DND-41 (cell line): ENCODE measurements around the gene CYP1B1.
"Not testable (repeated sequence)": the region's sequence is repeated elsewhere in the genome, so short reads cannot be mapped to it uniquely, and the experiment has no call there.

ENCODE experiments used
- ATAC-seq: fragments of 200-7000 bp; cut with Tn5 transposase; 3 replicates; pipeline ENCODE4 v1.9.1; 2021; ENCODE audit warnings: low read depth; ENCODE audit not compliant: insufficient read depth
- DNase-seq: peaks from one replicate; pipeline ENCODE4 v3.0.0-alpha.2; 2020
- H2AFZ ChIP-seq: 2 replicates; pipeline ENCODE4 v1.6.0; 2012; ENCODE audit warnings: low read depth, low read length
- H3K27ac ChIP-seq: 2 replicates; pipeline ENCODE4 v1.5.1; 2012; ENCODE audit warnings: low read length, inconsistent platforms
- H3K27me3 ChIP-seq: fragments of 200-600 bp; sonication (generic); 2 replicates; pipeline ENCODE4 v1.6.0; 2012; ENCODE audit warnings: low read length, mild to moderate bottlenecking, inconsistent platforms; ENCODE audit not compliant: insufficient read depth, poor library complexity
- H3K36me3 ChIP-seq: 2 replicates; pipeline ENCODE4 v1.5.1; 2012; ENCODE audit warnings: low read length, inconsistent platforms; ENCODE audit not compliant: insufficient read depth
- H3K4me1 ChIP-seq: 2 replicates; pipeline ENCODE4 v1.5.1; 2012; ENCODE audit warnings: mild to moderate bottlenecking, low read length; ENCODE audit not compliant: insufficient read depth
- H3K4me2 ChIP-seq: 2 replicates; pipeline ENCODE4 v1.6.0; 2012; ENCODE audit warnings: mild to moderate bottlenecking, moderate library complexity, low read length, inconsistent platforms; ENCODE audit not compliant: insufficient read depth
- H3K4me3 ChIP-seq, 2 experiments: fragments of 200-600 bp in 1 of 2; shearing (Covaris generic) in 1 of 2; 2 replicates each; pipeline ENCODE4 v1.5.1; 2012 to 2016; ENCODE audit warnings: inconsistent platforms in 2 of 2, low read length in 2 of 2, mild to moderate bottlenecking in 2 of 2, low read depth in 1 of 2, moderate library complexity in 1 of 2
- H3K79me2 ChIP-seq: 2 replicates; pipeline ENCODE4 v1.6.0; 2012; ENCODE audit warnings: low read length, inconsistent platforms; ENCODE audit not compliant: insufficient read depth
- H3K9ac ChIP-seq: 2 replicates; pipeline ENCODE4 v1.6.0; 2012; ENCODE audit warnings: low read depth, mild to moderate bottlenecking, inconsistent platforms, low read length, moderate library complexity
- H3K9me3 ChIP-seq: 2 replicates; pipeline ENCODE4 v1.5.1; 2012; ENCODE audit warnings: low read length, moderate library complexity, mild to moderate bottlenecking, inconsistent platforms; ENCODE audit not compliant: insufficient read depth, severe bottlenecking
- H4K20me1 ChIP-seq: 2 replicates; pipeline ENCODE4 v1.6.0; 2012; ENCODE audit warnings: low read length; ENCODE audit not compliant: insufficient read depth
- CTCF ChIP-seq: IDR thresholded peaks from 2 replicates; pipeline ENCODE4 v1.5.1; 2012; ENCODE audit warnings: borderline replicate concordance, low read length, moderate library complexity, mild to moderate bottlenecking; ENCODE audit not compliant: poor library complexity, severe bottlenecking; ENCODE audit errors: extremely low read depth
- EZH2 ChIP-seq: IDR thresholded peaks from 3 replicates; pipeline ENCODE4 v1.6.1; 2012; ENCODE audit warnings: borderline replicate concordance, low read depth, mild to moderate bottlenecking, moderate library complexity, low read length, inconsistent platforms; ENCODE audit not compliant: severe bottlenecking

Gene CYP1B1

GRCh38 chr2:38090928-38091327 lies 15.0 kb upstream of the CYP1B1 start:
- no peaks in the 10 kb centered on the region for H3K79me2 ChIP-seq
- DNase-seq = no peak

GRCh38 chr2:38090212-38090611 lies 14.3 kb upstream of the CYP1B1 start:
- not testable (repeated sequence) for H2AFZ ChIP-seq, DNase-seq, H4K20me1 ChIP-seq, H3K79me2 ChIP-seq, H3K9me3 ChIP-seq, H3K4me3 ChIP-seq, H3K36me3 ChIP-seq, H3K27ac ChIP-seq, H3K4me2 ChIP-seq, H3K9ac ChIP-seq, H3K4me1 ChIP-seq, H3K27me3 ChIP-seq, ATAC-seq

More at GRCh38 chr2:38090928-38091327, 15.0 kb upstream of the CYP1B1 start:
- no peak overlapping the region for H3K4me3 ChIP-seq
- no peaks in the 10 kb centered on the region for H3K4me1 ChIP-seq
- no peak overlapping the region for H2AFZ ChIP-seq
- no peak overlapping the region for H3K4me2 ChIP-seq
- peaks cover 8% of the 10 kb centered on the region for H3K27me3 ChIP-seq
- no peak for ATAC-seq
- TF ChIP-seq EZH2 (no peak), CTCF (no peak)
- no peaks in the 10 kb centered on the region for H3K36me3 ChIP-seq
- H3K9ac ChIP-seq = no peak overlapping the region
- no peaks in the 10 kb centered on the region for H4K20me1 ChIP-seq
- no peak overlapping the region for H3K27ac ChIP-seq
- H3K9me3 ChIP-seq = no peaks in the 10 kb centered on the region

GRCh38 chr2:38085998-38086698 lies 10.2 kb upstream of the CYP1B1 start:
- H2AFZ ChIP-seq, DNase-seq, H4K20me1 ChIP-seq, H3K4me2 ChIP-seq, H3K27me3 ChIP-seq, H3K79me2 ChIP-seq, H3K9ac ChIP-seq, H3K4me3 ChIP-seq, H3K27ac ChIP-seq, ATAC-seq, H3K4me1 ChIP-seq, H3K9me3 ChIP-seq, H3K36me3 ChIP-seq: not testable (repeated sequence)

GRCh38 chr2:38084556-38084955 lies 8.6 kb upstream of the CYP1B1 start:
- not testable (repeated sequence) for ATAC-seq, H3K27me3 ChIP-seq, H3K9ac ChIP-seq, H3K36me3 ChIP-seq, H3K27ac ChIP-seq, H4K20me1 ChIP-seq, H2AFZ ChIP-seq, H3K4me2 ChIP-seq, DNase-seq, H3K9me3 ChIP-seq, H3K4me3 ChIP-seq, H3K4me1 ChIP-seq, H3K79me2 ChIP-seq

GRCh38 chr2:38082727-38083126 lies 6.8 kb upstream of the CYP1B1 start:
- H3K27me3 ChIP-seq, H4K20me1 ChIP-seq, H2AFZ ChIP-seq, H3K9me3 ChIP-seq, H3K4me3 ChIP-seq, H3K27ac ChIP-seq, H3K4me1 ChIP-seq, H3K9ac ChIP-seq, H3K36me3 ChIP-seq, ATAC-seq, H3K79me2 ChIP-seq, H3K4me2 ChIP-seq, DNase-seq: not testable (repeated sequence)
